GM18511 (cell line): ENCODE measurements around the gene SLC35F3.

Experiments used
- ATAC-seq: cut with Tn5 transposase; IDR thresholded peaks from one replicate; pipeline ENCODE4 v1.9.1; 2021; ENCODE audit warnings: mild to moderate bottlenecking, moderate library complexity; ENCODE audit not compliant: unreplicated experiment

The SLC35F3 gene

DNA sequence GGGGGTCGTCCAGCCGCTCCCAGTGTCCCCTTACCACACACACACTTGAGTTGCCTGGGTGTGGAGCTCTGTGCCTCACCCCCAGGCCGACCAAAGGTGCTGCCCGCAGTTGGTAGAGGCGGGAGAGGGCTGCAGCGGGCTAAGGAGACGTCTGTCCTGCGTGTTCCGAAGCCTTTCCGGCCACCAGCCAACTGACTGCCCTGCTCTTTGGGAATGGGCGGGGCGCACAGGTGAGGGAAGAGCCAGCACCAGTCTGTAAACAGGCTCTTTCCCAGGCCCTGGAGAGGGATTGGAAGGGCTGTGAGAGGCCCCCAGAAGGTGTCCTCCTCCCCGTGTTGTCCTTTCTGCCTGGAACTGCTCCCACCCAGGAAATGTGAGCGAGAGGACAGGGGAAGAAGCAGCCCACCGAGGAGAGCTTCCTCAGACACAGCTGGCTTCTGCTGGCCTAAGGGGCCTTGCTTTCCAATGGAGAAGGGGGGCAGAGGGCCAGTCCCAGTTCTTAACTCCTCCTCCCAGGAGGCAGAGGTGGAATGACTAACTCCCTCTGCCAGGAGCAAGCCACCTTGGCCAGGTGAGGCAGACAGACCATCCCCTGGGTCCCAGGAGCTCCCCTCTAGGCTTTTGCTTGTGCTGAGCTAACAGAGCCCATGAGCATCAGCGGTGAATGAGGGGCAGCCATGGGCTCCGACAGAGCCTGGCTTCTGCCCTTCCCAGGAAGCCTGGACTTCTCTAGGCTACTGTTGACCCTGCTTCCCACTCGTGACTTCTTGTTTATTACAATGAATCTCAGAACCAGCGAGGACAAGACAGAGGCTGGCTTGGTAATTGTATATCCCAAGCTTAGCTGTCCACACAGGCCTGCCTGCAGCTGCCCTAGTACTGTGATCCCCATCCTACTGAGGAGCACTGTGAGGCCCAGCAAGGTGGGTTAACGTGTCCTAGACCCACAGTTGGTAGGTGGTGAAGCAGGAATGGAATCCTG is 310.7 kb downstream of the SLC35F3 start:
- ATAC-seq, result no peak

DNA sequence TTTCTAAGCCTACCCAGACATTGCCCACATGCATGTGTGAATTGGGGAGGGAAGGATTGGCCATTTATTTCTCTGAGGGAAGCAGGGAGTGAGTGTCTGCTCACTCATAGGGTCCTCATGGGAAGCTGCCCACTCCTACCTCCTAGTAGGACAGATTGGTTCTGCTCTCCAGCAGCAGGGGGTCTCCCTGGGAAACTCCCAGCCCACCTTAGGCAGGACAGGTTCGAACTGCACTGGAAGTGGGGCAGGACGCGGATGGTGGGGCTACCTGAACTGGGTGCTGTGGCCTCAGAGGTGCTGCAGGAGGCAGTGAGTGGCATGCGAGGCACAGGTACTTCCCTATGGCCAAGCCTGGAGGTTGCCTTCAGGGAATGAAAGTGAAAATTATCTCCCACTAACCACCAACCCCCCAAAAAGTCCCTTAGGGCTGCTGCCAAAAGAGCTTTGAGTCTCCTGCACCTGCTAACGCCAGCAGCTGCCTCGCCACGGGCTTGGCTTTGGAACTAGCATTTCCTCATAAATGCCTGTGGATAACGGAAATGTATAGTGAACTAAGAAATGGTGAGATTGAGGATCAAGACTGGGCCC is 311.7 kb downstream of the SLC35F3 start:
- ATAC-seq, result peak; percentile 45

DNA sequence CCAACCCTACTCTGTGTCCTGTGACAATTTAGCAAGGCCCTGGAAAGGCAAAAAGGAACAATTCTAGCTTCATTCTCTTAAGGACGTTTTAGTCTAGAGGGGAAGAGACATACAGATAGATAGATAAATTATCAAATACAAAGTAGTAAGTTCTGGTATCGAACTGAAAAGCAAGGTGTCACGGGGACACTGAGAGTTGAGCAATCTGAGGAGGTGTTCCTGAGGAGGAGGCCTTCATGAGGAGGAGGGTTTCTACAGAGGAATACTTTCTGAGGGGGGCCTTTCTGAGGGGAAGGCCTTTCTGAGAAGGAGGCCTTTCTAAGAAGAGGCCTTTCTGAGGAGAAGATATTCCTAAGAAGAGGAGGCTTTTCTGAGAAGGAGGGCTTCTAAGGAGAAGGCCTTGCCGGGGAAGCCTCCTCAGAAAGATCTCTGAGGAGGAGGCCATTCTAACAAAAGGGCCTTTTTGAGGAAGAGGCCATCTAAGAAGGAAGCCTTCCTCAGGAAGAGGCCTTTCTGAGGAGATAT is 312.9 kb downstream of the SLC35F3 start:
- no peak for ATAC-seq

DNA sequence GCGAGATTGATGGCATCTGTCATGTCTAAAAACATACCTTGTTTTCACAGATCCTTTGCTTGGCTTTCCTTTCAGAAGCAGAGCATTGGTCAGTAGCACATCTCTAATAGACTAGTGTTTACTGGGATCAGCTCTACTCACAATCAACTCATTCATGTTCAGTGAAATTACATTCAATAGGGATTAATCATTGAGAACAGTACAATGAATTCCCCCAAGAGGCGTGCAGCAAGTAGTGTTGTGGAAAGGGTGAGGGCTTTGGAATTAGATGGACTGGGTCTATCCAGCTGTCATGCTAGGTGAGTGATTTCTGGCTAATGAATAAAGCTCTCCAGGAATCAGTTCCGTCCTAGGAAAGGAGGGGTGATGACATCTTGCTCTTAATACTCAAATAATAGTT is 313.6 kb downstream of the SLC35F3 start:
- no peak for ATAC-seq

DNA sequence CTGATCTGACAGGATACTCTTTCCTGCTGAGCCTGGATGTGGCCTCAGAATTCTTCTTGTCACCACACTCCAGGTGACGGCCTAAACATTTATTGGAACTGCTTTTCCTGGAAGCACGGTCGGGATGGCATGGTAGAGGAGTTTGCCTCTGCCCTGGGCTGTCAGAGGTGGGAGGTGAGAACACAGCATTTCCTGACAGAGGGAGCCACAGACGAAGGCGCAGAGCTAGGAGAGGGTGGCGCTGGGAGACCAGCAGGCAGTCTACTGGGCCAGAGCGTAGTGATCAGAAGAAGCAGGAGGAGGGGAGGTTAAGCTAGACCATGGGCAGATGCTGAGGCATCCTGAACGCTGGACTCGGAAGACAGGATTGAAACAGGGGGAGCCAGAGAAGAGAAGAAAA is 315.2 kb downstream of the SLC35F3 start:
- ATAC-seq, result no peak

DNA sequence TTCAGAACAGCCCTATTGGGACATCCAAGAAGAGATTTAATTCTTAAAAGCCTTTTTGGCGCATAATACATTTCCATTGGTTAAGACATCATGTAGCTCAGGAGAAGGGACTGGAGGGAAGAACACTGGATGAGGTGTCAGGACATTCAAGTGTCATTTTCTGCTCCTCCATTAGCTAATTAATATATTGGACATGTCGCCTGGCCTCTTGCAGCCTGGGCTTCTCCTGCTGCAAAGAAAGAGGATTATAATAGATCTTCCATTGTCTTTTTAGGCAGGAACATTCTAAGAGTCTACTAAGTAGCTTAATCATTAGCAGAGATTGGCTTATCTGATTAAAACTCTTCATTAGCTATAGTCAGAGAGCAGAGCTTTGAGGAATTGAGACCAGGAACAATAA is 317.1 kb downstream of the SLC35F3 start:
- ATAC-seq, result no peak

DNA sequence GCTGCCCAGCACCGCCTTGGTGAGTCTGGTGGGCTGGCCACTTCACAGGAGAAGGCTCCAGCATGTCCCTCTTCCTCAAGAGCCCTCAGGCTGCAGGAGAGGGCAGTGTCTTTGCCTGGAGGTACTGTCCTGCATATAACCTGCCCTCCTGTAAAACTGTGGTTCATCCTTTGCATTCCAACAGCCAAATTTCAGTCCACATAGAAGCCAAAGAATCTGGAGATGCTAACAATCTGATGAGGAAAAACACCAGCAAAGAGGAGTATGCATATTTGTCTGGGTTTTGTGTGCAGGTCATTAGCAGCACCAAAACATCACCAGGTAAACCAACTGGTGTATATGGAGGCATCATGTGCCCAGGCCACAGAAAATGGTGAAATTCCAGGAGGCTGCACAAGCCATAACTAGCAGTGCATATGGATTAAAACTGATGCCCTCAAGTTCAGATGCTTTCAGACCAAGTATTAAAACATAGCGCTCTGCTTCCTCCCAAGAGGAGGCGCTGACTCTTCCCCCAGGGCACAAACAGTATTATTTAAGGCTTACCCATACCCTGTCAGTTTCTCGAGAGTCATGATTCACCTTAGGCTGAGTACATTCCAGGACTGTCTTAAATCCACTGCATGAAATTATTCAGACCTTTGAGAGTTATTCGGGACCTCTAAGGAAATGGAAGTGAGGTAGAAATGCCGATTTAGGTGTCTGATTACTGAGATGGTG is 318.2 kb downstream of the SLC35F3 start:
- ATAC-seq, result no peak

DNA sequence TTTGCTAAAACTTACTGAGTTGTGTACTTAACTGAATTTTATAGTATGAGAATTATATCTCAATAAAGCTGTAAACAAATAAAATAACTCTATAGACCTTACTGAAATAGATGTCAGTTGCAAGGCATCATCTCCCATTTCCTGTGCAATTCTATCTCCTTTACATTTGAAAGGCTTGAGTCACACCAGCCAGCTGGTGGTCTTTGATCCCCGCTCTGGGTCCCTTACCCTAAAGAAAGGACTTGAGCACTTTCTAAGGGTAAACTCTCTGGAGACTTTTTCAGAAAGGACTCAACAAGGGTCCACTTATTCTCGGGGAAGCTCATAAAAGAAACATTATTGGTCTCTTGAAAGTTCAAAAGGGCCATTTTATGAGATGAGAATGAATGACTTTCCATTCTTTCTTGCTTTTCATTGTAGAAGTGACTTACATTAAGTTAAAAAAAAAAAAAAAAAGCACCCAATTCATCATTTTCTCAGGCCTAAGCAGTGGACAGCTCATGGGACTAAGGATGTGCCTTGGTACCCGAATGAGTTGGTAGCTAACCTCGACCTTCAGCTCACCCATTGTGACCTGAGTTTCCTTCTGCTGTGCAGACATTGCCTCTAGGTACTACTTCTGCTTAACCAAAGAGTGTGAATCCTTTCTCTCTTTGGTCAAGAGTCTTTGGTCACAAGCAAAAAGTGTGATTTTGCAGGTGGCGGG is 321.8 kb downstream of the SLC35F3 start:
- ATAC-seq, result no peak

DNA sequence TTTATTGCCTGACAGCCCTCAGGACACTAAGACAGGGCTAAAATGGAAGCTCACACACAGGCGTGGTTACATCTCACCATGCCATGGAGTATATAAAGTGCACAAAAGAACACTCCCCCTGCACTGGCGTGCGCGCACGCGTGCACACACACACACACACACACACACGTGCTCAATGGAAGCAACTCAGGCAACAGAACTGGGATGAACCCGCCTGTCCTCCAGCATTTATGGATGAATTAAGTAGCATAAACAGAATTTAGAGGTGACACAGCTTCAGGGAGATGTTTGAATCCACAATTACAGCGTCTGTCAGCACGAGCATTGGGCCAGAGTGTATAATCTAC is 322.3 kb downstream of the SLC35F3 start:
- ATAC-seq, result no peak

DNA sequence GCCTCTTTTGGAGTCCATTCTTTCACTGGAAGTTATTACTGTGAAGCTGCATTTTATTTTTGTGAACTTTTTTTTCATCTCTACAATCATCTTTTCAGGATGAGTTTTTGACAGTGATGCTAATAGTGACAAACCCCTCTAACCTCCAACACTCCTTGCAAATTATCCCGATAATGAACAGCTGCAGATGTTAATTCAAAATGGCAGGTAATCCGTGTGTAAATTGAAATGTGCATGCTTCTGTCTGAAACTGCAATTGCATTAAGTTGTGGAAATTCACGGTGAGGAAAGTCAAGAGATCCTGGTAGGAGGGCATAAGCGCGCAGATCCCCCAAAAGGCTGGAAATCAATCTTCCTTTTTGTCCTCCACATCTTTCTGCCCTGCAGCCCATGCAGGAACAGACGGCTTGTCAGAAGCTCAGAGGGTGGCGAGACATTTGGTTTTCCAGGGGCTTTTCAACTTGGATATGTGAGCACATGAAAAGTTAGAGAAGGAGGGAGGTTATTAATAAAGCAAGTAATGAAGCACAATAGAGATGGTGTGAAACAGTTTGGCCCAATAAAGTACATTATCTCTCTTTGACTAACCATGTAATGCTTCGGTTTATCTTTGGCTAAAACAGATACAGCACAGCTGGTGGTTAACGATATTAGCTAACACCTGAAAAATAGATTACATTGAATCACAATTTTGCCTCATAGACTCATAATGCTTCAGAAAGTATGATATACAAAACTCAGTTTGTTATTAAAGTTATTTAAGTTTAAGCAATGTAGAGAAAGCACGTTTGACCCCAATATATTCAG is 325.3 kb downstream of the SLC35F3 start:
- no peak for ATAC-seq

DNA sequence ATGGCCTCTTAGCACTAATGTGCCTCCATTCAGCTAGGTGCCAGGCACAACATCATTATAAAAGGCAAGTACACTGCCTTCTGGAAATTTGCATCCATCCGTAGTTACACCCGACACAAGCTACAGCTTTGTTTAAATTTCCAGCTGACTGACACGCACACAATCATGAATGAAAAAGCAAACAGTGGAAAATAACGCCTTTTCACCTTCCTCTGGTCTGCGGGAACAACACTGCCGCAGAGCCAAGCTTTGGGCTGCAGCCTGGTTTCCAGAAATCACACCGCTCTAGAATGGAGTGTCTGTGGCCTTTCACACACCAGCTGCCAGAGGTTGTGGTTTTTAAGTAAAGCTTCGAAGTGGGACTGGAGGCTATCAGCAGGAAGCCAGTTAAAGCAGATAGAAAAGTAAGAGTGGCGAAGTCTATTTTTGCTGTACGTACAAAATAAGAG is 326.0 kb downstream of the SLC35F3 start:
- peak; percentile 88 for ATAC-seq

DNA sequence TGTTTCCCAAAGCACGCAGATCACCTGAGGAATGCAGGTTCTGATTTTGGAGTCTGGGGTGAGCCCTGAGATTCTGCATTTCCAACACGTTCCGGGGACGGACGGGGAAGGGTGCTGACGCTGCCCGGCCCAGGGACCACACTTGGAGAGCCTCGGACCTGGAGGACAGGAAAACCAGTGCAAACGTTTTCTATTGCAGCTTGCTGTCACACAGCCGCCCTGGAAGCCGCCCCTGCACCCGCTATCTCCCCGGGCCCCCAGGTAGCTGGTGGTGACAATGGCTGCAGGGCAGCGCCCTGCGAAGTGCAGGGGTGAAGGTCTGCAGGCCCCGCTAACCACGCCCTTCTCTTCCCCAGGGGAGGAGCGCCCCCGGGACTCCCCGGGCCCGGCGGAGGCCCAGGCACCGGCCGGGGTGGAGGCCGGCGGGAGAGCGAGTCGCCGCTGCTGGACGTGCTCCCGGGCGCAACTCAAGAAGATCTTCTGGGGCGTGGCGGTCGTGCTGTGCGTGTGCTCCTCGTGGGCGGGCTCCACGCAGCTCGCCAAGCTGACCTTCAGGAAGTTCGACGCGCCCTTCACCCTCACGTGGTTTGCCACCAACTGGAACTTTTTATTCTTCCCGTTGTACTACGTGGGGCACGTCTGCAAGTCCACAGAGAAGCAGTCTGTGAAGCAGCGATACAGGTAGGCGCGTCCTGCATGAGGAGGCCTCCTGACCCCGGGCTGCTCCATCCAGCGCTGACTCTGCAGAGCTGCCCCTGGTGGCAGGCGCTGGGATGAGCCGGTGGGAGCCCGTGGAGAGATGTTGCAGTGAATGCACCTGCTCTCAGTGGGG is 326.8 kb downstream of the SLC35F3 start:
- peak; percentile 47 for ATAC-seq

DNA sequence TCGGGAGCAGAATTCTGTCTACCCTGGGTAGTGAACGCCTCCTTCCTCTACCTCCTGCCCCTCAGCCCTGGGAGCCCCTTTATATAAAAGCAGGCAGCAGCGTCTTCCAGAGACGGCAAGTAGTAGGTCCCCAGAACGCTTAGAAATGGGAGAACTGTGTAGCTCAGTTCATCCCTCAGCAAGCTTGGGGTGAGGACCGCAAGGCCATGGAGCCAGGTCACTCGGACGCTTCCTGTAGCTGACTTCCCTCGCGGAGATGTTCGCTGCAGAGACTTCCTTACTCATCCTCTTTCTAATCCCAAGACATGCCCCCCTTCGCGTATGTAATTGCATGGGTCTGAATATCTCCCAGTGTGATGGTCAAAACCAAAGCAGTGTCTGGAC is 327.4 kb downstream of the SLC35F3 start:
- ATAC-seq, result no peak

DNA sequence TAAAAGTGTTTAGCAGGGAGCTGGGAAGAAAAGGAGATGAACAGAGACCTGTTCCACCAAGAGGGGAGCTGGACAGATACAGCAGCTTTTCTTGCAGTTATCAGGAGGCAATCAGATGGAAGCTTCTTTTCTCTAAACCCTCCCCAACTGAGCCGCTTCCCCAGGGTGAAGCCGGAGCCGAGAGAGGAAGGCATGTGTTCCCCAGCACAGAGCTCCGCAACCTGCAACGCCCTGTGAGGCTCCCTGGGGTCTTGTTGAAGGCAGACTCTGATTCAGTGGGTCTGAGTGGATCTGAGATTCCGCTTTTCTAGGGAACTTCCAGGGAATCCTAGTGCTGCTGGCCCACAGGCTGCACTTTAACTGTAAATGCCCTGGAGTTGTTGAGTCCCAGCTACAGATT is 329.7 kb downstream of the SLC35F3 start:
- ATAC-seq, result no peak

DNA sequence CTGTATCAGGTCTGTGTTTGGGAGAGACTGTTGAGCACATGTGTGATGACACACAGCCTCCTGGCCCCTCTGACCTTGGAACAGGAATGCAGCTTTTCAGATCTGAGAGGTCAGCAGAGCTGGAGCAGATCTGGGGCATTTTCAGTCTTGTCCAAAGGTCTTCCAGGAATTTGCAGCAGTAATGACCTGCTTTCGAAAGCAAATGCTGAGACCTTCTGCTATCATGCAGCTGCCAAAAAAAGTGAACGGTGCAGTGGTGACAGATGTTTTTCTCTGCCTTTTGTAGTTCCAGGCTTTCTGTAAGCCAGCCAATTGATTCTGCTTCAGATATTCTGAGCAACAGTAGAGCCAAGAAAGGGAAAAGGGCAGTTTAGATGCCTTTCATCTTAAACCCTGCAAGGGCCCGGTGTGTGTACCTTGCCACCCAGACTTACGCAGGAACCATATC is 331.0 kb downstream of the SLC35F3 start:
- no peak for ATAC-seq

DNA sequence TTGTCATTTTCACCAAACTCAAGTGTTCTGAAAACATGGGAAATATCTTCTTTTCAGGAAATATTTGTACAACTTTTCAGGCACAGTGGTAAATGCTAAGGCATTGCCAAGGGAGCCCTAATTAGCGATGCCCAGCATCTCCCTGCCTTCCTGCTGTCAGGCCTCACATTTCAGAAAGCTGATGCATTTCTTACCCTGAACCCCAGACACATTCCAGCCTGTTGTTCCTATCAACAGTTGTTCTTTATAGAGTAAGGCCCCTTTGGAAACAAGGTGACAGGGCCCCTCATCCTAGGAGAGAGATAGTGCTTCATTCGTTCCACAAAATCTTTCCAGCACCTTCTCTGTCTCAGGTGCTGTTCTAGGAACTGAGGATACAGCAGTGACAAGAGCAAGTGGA is 332.9 kb downstream of the SLC35F3 start:
- no peak for ATAC-seq

DNA sequence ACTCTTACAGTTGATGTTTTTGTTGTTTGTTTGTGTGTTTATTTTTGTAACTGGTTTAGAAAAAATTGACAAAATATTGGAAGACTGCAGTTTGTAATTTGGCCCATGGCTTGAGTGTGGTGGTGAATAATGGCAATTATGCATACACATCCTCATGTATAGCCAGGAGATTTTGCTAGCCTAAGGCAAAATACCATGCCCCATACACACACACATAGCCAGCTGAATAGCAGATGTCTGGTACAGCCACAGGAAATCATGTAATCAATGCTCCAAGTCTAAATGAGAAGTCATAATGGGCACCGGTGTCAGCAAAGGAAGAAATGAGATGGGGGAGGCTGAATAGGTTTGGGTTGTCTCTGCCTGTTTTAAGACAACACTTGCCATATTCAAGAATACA is 333.6 kb downstream of the SLC35F3 start:
- no peak for ATAC-seq

DNA sequence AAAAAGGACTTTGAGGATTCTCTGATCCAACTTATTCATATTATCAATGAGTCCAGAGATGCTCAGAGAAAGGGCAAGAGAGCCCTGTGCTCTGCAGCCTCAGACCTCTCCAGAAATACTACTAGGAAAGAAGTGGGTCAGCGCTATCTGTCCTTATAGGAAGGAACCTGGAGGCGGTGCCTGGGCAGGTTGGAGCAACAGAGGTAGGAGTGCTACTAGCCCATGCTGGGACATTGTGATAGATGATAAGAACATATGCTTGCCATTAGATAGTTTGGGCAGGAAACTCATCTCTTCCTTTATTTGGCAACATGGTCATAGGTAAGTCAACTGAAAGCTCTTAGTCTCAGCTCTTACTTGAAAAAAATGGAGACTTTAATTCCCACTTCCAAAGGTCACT is 335.0 kb downstream of the SLC35F3 start:
- no peak for ATAC-seq

DNA sequence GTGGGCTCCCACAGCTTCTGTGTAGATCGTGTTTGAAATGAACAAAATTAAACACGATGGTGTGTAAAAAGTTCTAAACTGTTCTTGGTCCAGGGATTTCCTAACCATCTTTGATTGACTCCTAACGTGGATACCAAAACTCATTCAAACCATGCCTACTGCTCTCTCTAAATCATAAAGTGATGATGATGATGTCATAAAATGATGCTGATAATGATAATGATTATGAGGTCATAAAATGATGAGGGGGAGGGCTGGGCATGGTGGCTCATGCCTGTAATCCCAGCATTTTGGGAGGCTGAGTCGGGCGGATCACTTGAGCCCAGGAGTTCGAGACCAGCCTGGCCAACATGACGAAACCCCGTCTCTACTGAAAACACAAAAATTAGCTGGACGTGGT is 335.5 kb downstream of the SLC35F3 start:
- ATAC-seq, result no peak
